NCI-H748 treated with DMSO at 0.1 percent for 48 hours (cell line): ENCODE data around the gene ATG2B.

ENCODE experiments used
- DNase-seq: peaks from one replicate; lab custom pipeline; 2025; lab: John Stamatoyannopoulos, UW

The ATG2B gene

GRCh38 chr14:96272777-96273473 is 90.2 kb downstream of the ATG2B start:
- no peak for DNase-seq

GRCh38 chr14:96271421-96271762 is 91.7 kb downstream of the ATG2B start:
- no peak for DNase-seq

DNA sequence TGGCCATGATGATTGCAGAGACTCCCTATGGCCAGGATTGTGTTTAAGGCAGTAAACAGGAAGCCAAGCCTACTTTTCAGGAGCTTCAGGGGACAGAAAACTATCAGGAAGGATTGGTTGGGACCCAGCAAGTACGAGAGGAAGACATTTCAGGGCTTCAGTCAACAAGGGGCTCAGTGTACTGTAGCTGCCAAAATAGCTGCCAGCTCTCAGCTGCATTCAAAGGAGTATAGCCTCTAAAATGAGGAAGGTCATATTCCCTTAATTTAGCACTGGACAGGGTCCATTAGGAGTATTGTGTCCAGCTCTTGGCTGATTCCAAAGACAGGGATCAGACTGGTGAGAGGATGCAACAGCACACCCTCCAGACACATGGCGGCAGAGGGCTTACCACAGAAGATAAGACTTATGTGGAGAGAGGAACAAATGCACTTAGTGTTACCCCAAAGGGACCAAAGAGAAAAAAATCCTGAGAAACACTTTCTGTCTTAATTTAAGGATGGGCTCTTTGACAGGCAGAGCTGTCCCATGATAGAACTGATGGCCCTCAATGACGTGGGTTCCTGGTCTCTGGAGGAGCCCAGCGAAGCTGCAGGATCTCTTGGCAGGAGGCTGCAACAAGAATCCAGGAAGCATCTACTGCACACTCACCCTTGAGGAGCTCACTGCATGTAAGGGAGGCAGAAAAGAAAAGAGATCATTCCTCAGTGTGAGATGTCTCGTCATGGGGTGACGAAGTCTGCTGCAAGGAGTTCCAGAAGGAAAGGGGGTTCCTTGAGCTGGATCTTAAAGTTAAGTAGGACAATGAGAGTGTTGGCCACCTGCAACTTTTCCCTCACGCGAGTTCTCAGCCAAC is 92.3 kb downstream of the ATG2B start:
- DNase-seq: no peak

GRCh38 chr14:96269359-96269710 is 93.8 kb downstream of the ATG2B start:
- no peak for DNase-seq

DNA sequence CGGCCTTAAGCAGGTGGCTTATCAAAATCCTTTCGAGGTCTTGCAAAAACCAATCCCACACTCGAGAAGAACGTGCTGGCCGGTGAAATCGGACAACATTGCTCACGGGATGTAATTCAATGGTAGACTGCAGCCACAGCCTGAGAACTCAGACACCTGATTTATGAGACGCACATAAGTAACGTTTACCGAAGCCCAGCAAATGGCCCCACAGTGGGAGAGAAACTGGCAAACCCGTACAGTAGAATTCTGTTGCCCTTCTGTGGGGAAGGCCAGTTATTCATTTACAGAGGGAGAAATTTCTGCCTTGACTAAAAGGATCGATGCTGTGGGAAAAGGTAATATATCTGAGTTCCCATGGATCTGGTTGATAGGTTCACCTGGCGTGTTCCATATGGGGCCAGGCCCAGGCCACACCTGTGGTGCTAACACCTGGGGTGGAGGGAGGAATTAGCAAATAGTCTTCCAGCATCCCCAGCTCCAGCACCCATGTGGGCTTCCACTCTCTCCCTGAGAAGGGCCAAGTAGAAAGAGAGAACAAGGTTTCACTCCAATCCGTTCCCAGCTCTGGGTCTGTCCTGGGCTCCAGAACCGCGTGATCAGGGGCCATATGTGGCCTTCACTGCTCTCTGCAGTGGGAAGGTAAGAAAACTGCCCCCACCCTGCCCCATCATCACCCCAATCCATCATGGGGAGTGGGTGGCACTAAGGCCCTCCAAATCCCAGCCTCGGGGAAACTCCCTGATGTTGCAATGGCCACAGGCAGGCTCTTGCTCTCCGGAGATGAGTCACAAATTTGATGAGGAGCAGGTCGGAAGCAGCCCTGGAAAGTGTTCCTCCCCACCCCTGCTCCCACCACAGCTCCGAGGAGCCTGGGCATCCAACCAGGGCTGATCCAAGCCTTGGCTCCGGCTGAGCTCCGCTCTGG is 94.4 kb downstream of the ATG2B start:
- no peak for DNase-seq

DNA sequence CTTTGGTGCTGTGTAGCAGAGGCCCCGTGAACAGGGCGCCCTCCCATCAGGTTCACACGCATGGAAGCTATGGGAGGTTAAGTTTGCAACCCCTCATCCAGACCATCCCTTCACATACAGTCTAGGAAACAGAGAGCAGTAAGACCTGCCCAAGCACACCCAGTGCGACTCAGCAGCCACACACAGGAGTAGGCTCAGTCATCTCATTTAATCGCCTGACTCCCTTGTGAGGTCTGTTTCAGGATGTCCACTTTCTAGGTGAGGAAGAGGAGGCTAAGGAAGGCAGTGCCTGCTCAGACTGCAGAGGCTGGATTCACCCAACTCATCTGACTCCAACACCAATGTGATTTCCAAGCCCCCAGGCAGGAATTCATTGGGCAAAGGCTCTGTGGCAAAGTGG is 95.2 kb downstream of the ATG2B start:
- no peak for DNase-seq

DNA sequence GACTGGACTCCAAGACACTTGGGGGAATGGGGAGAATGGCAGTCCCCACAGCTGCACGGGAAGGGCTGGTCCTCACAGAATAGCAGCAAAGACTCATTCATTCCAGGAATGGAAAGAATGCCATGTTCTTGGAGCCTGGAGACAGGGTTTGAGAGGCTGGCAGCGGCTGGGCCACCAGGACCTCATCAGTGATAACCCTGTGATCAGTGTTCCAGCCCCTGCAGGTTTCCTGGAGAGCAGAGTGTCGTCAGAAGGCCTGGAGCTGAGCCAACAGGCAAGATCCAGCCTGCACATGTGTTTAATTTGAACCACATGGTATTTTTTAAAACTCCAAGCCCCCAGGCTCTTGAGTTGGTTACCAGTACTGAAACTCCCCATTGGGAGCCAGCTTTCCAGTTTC is 95.8 kb downstream of the ATG2B start:
- no peak for DNase-seq

DNA sequence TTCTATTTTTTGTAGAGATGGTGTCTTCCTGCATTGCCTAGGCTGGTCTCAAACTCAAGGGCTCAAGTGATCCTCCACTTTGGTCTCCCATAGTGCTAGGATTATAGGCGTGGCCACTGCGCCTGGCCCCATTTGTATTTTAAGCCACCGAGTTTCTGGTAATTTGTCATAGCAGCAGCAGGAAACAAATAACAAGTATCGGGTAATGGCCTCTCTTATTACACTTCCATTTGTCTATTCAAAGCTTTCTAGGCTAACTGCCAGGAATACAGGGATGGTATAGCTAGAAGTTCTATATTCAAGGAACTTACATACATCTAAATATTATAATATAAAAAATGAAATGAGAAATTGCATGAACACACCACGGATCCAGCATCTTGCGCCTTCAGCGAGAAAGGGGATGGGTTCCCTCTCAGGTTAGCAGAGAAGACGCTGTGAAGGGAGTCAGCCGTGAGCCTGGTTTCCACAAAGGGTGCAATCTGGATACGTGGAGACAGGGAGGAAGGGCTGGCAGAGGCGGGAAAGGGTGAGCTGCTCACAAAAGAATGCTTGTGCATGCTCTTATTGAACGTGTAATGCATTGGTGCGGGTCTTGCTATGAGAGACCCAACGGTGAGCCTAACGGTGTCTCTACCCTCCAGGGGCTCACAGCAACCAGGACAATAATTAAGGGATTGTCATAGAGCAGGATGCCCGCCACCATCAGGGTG is 97.6 kb downstream of the ATG2B start:
- DNase-seq: peak; percentile 45

- no peak for DNase-seq
These were observed 98.3 kb downstream of the ATG2B start for GRCh38 chr14:96264853-96265252.

DNA sequence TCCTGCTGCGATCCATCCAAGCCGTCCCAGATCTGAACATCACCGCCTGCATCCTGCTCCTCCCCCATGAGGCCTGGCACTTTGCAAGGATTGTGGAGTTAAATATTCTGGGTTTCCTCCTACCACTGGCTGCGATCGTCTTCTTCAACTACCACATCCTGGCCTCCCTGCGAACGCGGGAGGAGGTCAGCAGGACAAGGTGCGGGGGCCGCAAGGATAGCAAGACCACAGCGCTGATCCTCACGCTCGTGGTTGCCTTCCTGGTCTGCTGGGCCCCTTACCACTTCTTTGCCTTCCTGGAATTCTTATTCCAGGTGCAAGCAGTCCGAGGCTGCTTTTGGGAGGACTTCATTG is 99.0 kb downstream of the ATG2B start:
- no peak for DNase-seq

- DNase-seq: no peak
These were observed 99.6 kb downstream of the ATG2B start for GRCh38 chr14:96263347-96264199.

DNA sequence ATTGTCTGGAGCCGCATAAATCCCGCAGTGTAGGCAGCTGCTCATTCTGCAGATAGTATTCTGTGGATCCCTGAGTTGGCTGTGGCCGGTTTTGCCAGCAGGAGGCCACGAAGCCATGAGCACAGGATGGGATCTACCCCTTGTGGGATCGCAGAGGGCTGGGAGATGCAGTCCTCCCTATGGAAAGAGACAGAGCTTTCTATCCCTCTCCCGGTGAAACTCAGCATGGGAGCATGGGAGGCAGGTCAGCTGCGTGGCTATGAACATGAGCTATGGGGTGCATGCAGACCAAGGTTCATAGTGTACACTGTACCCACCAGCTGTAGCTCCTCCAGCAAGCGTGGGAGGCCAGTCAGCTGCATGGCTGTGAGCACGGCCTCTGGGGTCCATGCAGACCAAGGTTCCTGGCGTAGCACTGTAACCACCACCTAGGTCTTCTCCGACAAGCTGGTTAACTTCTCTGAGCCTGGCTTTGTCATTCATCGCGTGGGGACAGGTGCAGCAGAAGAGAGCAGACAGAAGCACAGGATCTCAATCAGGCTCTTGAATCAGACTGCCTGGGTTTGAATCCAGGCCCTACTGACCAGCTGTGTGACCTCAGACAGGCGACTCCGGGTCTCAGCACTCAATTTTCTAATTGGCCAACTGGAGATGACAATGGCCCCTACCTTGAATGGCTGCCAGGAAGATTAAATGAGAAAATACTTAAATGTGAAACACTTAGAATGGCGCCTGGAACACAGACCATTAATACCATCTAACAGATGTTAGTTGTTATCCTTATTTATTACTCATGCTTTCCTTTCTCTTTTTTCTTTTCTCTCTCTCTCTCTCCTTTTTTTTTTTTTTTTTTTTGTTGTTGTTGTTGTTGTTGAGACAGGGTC is 101.1 kb downstream of the ATG2B start:
- no peak for DNase-seq

DNA sequence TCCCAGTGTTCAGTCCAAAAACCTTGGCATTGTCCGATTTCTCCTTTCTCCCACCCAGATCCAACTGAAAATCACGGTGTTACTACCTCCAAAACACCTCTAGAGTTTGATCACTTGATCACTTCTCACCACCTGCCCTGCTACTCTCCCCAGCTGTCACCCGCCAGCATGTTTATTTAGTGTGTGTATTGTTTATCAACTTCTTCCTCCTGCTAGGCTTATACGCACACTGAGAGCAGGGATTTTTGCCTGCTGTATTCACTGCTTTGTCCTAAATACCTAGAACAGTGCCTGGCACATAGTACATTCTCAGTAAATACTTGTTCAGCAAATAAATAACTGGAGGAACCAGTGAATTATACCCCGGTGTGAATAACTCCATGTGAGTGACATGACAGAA is 102.1 kb downstream of the ATG2B start:
- peak; percentile 39 for DNase-seq

- DNase-seq: no peak
These were observed 102.8 kb downstream of the ATG2B start for GRCh38 chr14:96260341-96260821.

GRCh38 chr14:96257900-96258299 is 105.2 kb downstream of the ATG2B start:
- DNase-seq: no peak

- no peak for DNase-seq
These were observed 106.1 kb downstream of the ATG2B start for GRCh38 chr14:96257056-96257455.

DNA sequence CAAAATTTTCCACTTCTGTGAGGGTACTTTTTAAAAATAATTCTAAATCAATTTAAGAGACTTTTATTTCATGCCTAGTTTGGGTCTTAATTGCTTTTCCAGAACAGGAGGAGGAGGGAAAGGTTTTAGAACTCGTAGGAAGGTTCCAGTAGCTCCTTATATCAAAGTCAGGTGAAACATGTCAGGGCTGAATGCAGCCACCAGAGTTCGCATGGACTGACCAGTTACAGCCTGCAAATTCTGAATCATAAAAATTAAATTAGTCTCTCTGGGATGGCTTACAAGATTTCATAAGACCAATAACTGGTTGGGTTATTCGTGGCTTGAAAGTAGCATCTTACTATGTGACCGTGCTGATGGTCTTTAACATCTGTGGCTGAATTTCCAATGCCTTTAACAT is 106.7 kb downstream of the ATG2B start:
- DNase-seq: no peak

GRCh38 chr14:96255501-96256366 is 107.4 kb downstream of the ATG2B start, which contains the start of gene BDKRB1:
TSS of gene BDKRB1 (plus strand) at chr14:96256210. CDS start at chr14:96263683, 7,473 bp downstream.
- no peak for DNase-seq

GRCh38 chr14:96254687-96255086 is 108.5 kb downstream of the ATG2B start:
- DNase-seq: no peak
